Measurements from ENCODE around the gene CRYBG1. TPM values are rescaled to one million over a fixed set of nuclear protein-coding genes. Genes with fewer than 3 reads are reported as not detected.
A peak's percentile ranks its signal among the peaks of the same experiment; 100 is the strongest.
"Not testable (repeated sequence)": the region's sequence is repeated elsewhere in the genome, so short reads cannot be mapped to it uniquely, and the experiment has no call there.

The CRYBG1 gene
- total and polyA plus RNA-seq, 4 experiments from 2014 or later, result 20.5 to 47.1 (median 38.5) TPM

DNA sequence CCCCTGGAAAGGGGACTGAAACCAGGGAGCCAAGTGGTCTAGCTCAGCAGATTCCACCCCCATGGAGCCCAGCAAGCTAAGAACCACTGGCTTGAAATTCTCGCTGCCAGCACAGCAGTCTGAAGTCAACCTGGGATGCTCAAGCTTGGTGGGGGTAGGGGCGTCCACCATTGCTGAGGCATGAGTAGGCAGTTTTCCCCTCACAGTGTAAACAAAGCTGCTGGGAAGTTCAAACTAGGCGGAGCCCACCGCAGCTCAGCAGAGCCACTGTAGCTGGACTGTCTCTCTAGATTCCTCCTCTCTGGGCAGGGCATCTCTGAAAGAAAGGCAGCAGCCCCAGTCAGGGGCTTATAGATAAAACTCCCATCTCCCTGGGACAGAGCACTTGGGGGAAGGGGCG, 44.5 kb downstream of the CRYBG1 start:
- H3K4me1 Mint-ChIP-seq; H3K27ac ChIP-seq (ENCODE audit: low read depth, low read length); H3K36me3 Mint-ChIP-seq; intact Hi-C loops (cut with micrococcal nuclease); H3K4me1 ChIP-seq (ENCODE audit: insufficient read depth, low read length); H3K27ac Mint-ChIP-seq; H3K4me3 ChIP-seq (ENCODE audit: low read length in 2 of 2); POLR2A ChIA-PET (ENCODE audit: partially characterized antibody); H3K27me3 ChIP-seq (ENCODE audit: insufficient read depth, low read length); H3K36me3 ChIP-seq (ENCODE audit: insufficient read depth, low read length); DNase-seq; H3K4me3 Mint-ChIP-seq; H3K9me3 ChIP-seq (ENCODE audit: control insufficient read depth in 1 of 2, low read length in 2 of 2): not testable (repeated sequence)
- H3K27me3 Mint-ChIP-seq, result peaks cover 25 to 34% of the 10 kb centered on the region in 2 donors
- H3K9me3 Mint-ChIP-seq, result peaks cover 0 to 30% (median 13%) of the 10 kb centered on the region in 8 donors
- CTCF ChIA-PET (ENCODE audit: partially characterized antibody), result interaction anchor here (1.7 kb wide), 1 partner anchor 65 kb away, joined by 3 read pairs; no protein-coding TSS in a partner anchor

GRCh38 chr6:106411056-106411455, 50.5 kb downstream of the CRYBG1 start:
- no peak overlapping the region for H3K27ac ChIP-seq (ENCODE audit: low read depth, low read length)
- H3K36me3 ChIP-seq (ENCODE audit: insufficient read depth, low read length), result no peaks in the 10 kb centered on the region
- no peak overlapping the region for H3K4me3 ChIP-seq (ENCODE audit: low read length in 2 of 2)
- ChIA-PET CTCF (ENCODE audit: partially characterized antibody) (interaction anchor here (1.0 kb wide), 1 partner anchor 76 kb away, joined by 3 read pairs; no protein-coding TSS in a partner anchor), POLR2A (ENCODE audit: partially characterized antibody) (no interaction called here)
- intact Hi-C loops (cut with micrococcal nuclease), result no loop called here
- H3K27ac Mint-ChIP-seq, result no peak overlapping the region
- H3K27me3 Mint-ChIP-seq, result peaks cover 16 to 20% of the 10 kb centered on the region in 2 donors
- no peaks in the 10 kb centered on the region for H3K9me3 ChIP-seq (ENCODE audit: control insufficient read depth in 1 of 2, low read length in 2 of 2)
- peaks cover 0 to 1% (median 0%) of the 10 kb centered on the region in 4 donors for H3K4me1 Mint-ChIP-seq
- H3K4me3 Mint-ChIP-seq, result no peak overlapping the region
- no peaks in the 10 kb centered on the region for H3K27me3 ChIP-seq (ENCODE audit: insufficient read depth, low read length)
- no peak for DNase-seq
- peaks cover 0 to 3% of the 10 kb centered on the region in 2 donors for H3K36me3 Mint-ChIP-seq
- no peaks in the 10 kb centered on the region for H3K4me1 ChIP-seq (ENCODE audit: insufficient read depth, low read length)
- peaks cover 0 to 20% (median 12%) of the 10 kb centered on the region in 8 donors for H3K9me3 Mint-ChIP-seq

DNA sequence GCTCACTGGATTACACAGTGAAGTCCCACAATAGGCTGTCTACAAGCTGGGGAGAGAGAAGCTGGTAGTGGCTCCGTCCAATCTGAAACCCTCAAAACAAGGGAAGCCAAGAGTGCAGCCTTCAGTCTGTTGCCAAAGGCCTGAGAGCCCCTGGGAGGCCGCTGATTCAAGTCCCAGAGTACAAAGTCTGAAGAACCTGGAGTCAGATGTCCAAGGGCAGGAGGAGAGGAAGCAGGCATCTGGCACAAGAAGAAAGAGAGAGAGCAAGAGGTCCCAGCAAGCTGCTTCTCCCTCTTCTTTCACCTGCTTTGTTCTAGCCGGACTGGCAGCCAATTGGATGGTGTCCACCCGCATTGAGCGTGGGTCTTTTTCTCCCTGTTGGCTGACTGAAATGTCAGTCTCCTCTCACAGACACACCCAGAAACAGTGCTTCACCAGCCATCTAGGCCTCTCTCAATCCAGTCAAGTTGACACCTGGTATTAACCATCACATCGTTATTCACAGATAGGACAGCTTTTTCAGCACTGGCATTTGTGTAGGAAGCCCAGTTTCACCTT, 51.2 kb downstream of the CRYBG1 start:
- DNase-seq, result no peak
- no peaks in the 10 kb centered on the region for H3K36me3 ChIP-seq (ENCODE audit: insufficient read depth, low read length)
- peaks cover 0 to 14% (median 10%) of the 10 kb centered on the region in 8 donors for H3K9me3 Mint-ChIP-seq
- H3K27me3 Mint-ChIP-seq, result peaks cover 16 to 17% of the 10 kb centered on the region in 2 donors
- ChIA-PET POLR2A (ENCODE audit: partially characterized antibody) (no interaction called here), CTCF (ENCODE audit: partially characterized antibody) (interaction anchor here (1.0 kb wide), 1 partner anchor 77 kb away, joined by 3 read pairs; no protein-coding TSS in a partner anchor)
- H3K4me1 ChIP-seq (ENCODE audit: insufficient read depth, low read length), result no peaks in the 10 kb centered on the region
- H3K9me3 ChIP-seq (ENCODE audit: control insufficient read depth in 1 of 2, low read length in 2 of 2), result no peaks in the 10 kb centered on the region
- H3K4me3 ChIP-seq (ENCODE audit: low read length in 2 of 2), result no peak overlapping the region
- no peak overlapping the region for H3K4me3 Mint-ChIP-seq
- no peaks in the 10 kb centered on the region for H3K27me3 ChIP-seq (ENCODE audit: insufficient read depth, low read length)
- no peak overlapping the region for H3K27ac Mint-ChIP-seq
- peaks cover 0 to 1% (median 0%) of the 10 kb centered on the region in 4 donors for H3K4me1 Mint-ChIP-seq
- H3K36me3 Mint-ChIP-seq, result peaks cover 0 to 3% of the 10 kb centered on the region in 2 donors
- H3K27ac ChIP-seq (ENCODE audit: low read depth, low read length), result no peak overlapping the region
- intact Hi-C loops (cut with micrococcal nuclease), result no loop called here

GRCh38 chr6:106413016-106413415, 52.5 kb downstream of the CRYBG1 start:
- intact Hi-C loops (cut with micrococcal nuclease), result no loop called here
- ChIA-PET POLR2A (ENCODE audit: partially characterized antibody) (no interaction called here), CTCF (ENCODE audit: partially characterized antibody) (no interaction called here)
- H3K27me3 Mint-ChIP-seq, result peaks cover 6 to 12% of the 10 kb centered on the region in 2 donors
- H3K4me3 Mint-ChIP-seq, result no peak overlapping the region
- H3K9me3 Mint-ChIP-seq, result peaks cover 0 to 3% (median 0%) of the 10 kb centered on the region in 8 donors
- no peaks in the 10 kb centered on the region for H3K4me1 ChIP-seq (ENCODE audit: insufficient read depth, low read length)
- DNase-seq, result no peak
- H3K4me1 Mint-ChIP-seq, result peaks cover 0 to 1% (median 0%) of the 10 kb centered on the region in 4 donors
- no peaks in the 10 kb centered on the region for H3K9me3 ChIP-seq (ENCODE audit: control insufficient read depth in 1 of 2, low read length in 2 of 2)
- H3K27ac Mint-ChIP-seq, result no peak overlapping the region
- no peaks in the 10 kb centered on the region for H3K36me3 Mint-ChIP-seq
- no peak overlapping the region for H3K4me3 ChIP-seq (ENCODE audit: low read length in 2 of 2)
- H3K36me3 ChIP-seq (ENCODE audit: insufficient read depth, low read length), result no peaks in the 10 kb centered on the region
- H3K27ac ChIP-seq (ENCODE audit: low read depth, low read length), result no peak overlapping the region
- H3K27me3 ChIP-seq (ENCODE audit: insufficient read depth, low read length), result no peaks in the 10 kb centered on the region

DNA sequence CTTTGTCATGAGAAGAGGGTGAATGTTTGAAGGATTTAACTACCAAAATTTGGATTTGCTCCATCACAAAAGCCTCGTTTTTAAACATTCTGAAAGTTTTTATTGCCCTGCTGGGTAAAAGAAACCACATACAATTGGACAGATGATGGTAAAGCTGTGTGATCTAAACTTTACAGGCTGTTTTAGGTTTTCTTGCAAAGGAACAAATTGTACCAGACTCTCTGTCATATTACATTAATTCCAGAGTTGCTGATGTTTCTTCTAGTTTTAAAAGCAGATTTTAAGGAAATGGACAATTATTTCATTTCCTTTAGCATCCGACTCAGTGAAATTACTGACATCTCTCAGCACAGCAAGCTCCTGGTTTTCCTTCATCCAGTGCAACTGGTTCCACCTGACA, 53.2 kb downstream of the CRYBG1 start:
- H3K4me3 ChIP-seq (ENCODE audit: low read length in 2 of 2), result no peak overlapping the region
- no peaks in the 10 kb centered on the region for H3K4me1 ChIP-seq (ENCODE audit: insufficient read depth, low read length)
- no peak for DNase-seq
- CTCF ChIA-PET (ENCODE audit: partially characterized antibody), result no interaction called here
- Mint-ChIP-seq H3K9me3 (no peaks in the 10 kb centered on the region), H3K4me3 (no peak overlapping the region), H3K27ac (no peak overlapping the region), H3K4me1 (peaks cover 0 to 1% (median 0%) of the 10 kb centered on the region in 4 donors), H3K27me3 (peaks cover 5 to 12% of the 10 kb centered on the region in 2 donors), H3K36me3 (no peaks in the 10 kb centered on the region)
- no peak overlapping the region for H3K27ac ChIP-seq (ENCODE audit: low read depth, low read length)
- no peaks in the 10 kb centered on the region for H3K9me3 ChIP-seq (ENCODE audit: control insufficient read depth in 1 of 2, low read length in 2 of 2)
- intact Hi-C loops (cut with micrococcal nuclease), result no loop called here
- H3K36me3 ChIP-seq (ENCODE audit: insufficient read depth, low read length), result no peaks in the 10 kb centered on the region
- no peaks in the 10 kb centered on the region for H3K27me3 ChIP-seq (ENCODE audit: insufficient read depth, low read length)
- POLR2A ChIA-PET (ENCODE audit: partially characterized antibody), result no interaction called here

GRCh38 chr6:106415921-106416320, 55.4 kb downstream of the CRYBG1 start:
- Histone ChIP-seq H3K4me1 (ENCODE audit: insufficient read depth, low read length) (no peaks in the 10 kb centered on the region), H3K9me3 (ENCODE audit: control insufficient read depth in 1 of 2, low read length in 2 of 2) (no peaks in the 10 kb centered on the region), H3K36me3 (ENCODE audit: insufficient read depth, low read length) (no peaks in the 10 kb centered on the region), H3K27ac (ENCODE audit: low read depth, low read length) (no peak overlapping the region), H3K27me3 (ENCODE audit: insufficient read depth, low read length) (no peaks in the 10 kb centered on the region), H3K4me3 (ENCODE audit: low read length in 2 of 2) (no peak overlapping the region)
- no peak for DNase-seq
- H3K27ac Mint-ChIP-seq, result no peak overlapping the region
- CTCF ChIA-PET (ENCODE audit: partially characterized antibody), result interaction anchor here (0.6 kb wide), 1 partner anchor 195 kb away, joined by 4 read pairs; no protein-coding TSS in a partner anchor
- POLR2A ChIA-PET (ENCODE audit: partially characterized antibody), result no interaction called here
- peaks cover 0 to 1% (median 0%) of the 10 kb centered on the region in 4 donors for H3K4me1 Mint-ChIP-seq
- H3K27me3 Mint-ChIP-seq, result peaks cover 10 to 16% of the 10 kb centered on the region in 2 donors
- H3K9me3 Mint-ChIP-seq, result no peaks in the 10 kb centered on the region
- no peaks in the 10 kb centered on the region for H3K36me3 Mint-ChIP-seq
- intact Hi-C loops (cut with micrococcal nuclease), result no loop called here
- no peak overlapping the region for H3K4me3 Mint-ChIP-seq

- H3K4me3 ChIP-seq (ENCODE audit: low read length in 2 of 2), result no peak overlapping the region
- no peak overlapping the region for H3K27ac ChIP-seq (ENCODE audit: low read depth, low read length)
- H3K27me3 ChIP-seq (ENCODE audit: insufficient read depth, low read length), result no peaks in the 10 kb centered on the region
- no peak overlapping the region for H3K4me3 Mint-ChIP-seq
- intact Hi-C loops (cut with micrococcal nuclease), result no loop called here
- H3K27ac Mint-ChIP-seq, result peak overlapping the region in 1 of 7 donors; percentile 2
- H3K9me3 Mint-ChIP-seq, result no peaks in the 10 kb centered on the region
- H3K4me1 ChIP-seq (ENCODE audit: insufficient read depth, low read length), result no peaks in the 10 kb centered on the region
- POLR2A ChIA-PET (ENCODE audit: partially characterized antibody), result no interaction called here
- no peaks in the 10 kb centered on the region for H3K9me3 ChIP-seq (ENCODE audit: control insufficient read depth in 1 of 2, low read length in 2 of 2)
- no peaks in the 10 kb centered on the region for H3K36me3 ChIP-seq (ENCODE audit: insufficient read depth, low read length)
- DNase-seq, result no peak
- CTCF ChIA-PET (ENCODE audit: partially characterized antibody), result no interaction called here
- no peaks in the 10 kb centered on the region for H3K36me3 Mint-ChIP-seq
- peaks cover 11 to 16% of the 10 kb centered on the region in 2 donors for H3K27me3 Mint-ChIP-seq
- H3K4me1 Mint-ChIP-seq, result peaks cover 0 to 1% (median 0%) of the 10 kb centered on the region in 4 donors
Observed at GRCh38 chr6:106417572-106418147, 57.1 kb downstream of the CRYBG1 start.

Data from CD4-positive, alpha-beta memory T cell (primary cell).